KOPT-K1 (cell line): ENCODE measurements around the gene RNF121.

Experiments
- H3K27ac ChIP-seq: fragments of 200-600 bp; sonication (generic); 2 replicates; pipeline ENCODE4 v1.5.1; 2016; ENCODE audit warnings: antibody characterized with exemption, mild to moderate bottlenecking, low read depth, low read length; ENCODE audit not compliant: poor library complexity, severe bottlenecking
- H3K36me3 ChIP-seq: fragments of 200-600 bp; sonication (generic); 2 replicates; pipeline ENCODE4 v1.5.1; 2017; ENCODE audit warnings: antibody characterized with exemption, mild to moderate bottlenecking, low read length, moderate library complexity; ENCODE audit not compliant: insufficient read depth
- H3K9me3 ChIP-seq: fragments of 200-600 bp; sonication (generic); 2 replicates; pipeline ENCODE4 v1.5.1; 2017; ENCODE audit warnings: antibody characterized with exemption, low read length, mild to moderate bottlenecking; ENCODE audit not compliant: insufficient read depth, poor library complexity, severe bottlenecking

The RNF121 gene

DNA sequence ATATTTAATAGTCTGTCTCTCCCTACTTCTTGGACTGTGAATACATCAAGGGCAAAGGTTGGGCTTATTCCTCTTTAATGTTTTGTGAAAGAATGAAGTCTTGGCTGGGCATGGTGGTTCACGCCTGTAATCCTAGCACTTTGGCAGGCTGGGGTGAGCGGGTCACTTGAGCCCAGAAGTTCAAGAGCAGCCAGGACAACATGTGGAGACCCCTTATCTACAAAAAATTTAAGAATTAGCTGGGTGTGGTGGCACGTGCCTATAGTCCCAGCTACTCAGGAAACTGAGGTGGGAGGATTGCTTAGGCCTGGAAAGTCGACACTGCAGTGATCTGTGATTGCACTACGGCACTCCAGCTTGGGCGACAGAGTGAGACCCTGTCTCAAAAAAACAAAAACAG, 20.2 kb downstream of the RNF121 start:
- H3K9me3 ChIP-seq = no peaks in the 10 kb centered on the region
- no peaks in the 10 kb centered on the region for H3K36me3 ChIP-seq
- H3K27ac ChIP-seq = no peak overlapping the region

DNA sequence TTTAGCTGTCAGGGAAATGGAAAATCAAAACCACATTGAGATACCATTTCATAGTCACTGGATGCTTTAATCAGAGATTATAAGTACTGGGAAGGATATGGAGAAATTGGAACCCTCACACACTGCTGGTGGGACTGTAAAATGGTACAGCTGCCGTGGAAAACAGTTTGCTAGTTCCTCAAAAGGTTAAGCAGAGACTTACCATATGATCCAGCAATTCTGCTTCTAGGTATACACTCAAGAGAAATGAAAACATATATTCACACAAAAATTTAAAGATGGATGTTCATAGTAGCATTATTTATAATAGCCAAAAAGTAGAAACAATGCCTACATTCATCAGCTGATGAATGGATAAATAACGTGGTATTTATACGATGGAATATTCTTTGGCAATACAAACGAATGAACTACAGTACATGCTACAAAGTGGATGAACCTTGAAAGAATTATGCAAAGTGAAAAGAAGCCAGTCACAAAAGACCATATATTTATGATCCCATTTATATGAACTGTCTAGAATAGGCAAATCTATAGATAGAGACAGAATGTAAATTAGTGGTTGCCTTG, 23.0 kb downstream of the RNF121 start:
- Histone ChIP-seq H3K36me3 (no peaks in the 10 kb centered on the region), H3K27ac (no peak overlapping the region), H3K9me3 (no peaks in the 10 kb centered on the region)

GRCh38 chr11:71955898-71956456, 27.1 kb downstream of the RNF121 start:
- Histone ChIP-seq H3K9me3 (no peaks in the 10 kb centered on the region), H3K27ac (no peak overlapping the region), H3K36me3 (peaks cover 10% of the 10 kb centered on the region)

DNA sequence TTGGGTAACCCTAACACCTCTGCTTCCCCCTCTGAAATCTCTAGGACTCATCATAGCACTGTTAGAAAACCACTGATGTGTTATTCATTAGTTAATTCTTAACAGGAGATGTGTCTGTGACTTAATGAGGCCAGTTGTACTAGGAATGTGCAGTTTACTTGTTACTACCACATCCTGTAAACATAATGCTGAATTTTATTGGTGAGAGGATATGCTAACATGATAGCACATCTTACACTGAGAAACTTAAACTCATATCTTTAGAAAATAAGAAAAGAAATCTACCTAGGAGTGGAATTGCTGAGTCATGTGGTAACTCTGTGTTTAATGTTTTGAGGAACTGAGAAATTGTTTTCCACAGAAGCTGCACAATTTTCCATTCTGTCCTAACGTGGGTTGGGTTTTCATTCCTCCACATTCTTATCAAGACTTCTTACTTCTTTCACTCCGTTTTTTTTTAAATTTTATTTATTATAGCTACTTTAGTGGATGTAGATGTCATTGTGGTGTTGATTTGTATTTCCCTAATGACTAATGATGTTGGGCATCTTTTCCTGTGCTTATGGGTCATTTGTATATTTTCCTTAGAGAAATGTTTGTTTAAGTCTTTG, 33.7 kb downstream of the RNF121 start:
- Histone ChIP-seq H3K9me3 (no peaks in the 10 kb centered on the region), H3K27ac (no peak overlapping the region), H3K36me3 (peaks cover 37% of the 10 kb centered on the region)

DNA sequence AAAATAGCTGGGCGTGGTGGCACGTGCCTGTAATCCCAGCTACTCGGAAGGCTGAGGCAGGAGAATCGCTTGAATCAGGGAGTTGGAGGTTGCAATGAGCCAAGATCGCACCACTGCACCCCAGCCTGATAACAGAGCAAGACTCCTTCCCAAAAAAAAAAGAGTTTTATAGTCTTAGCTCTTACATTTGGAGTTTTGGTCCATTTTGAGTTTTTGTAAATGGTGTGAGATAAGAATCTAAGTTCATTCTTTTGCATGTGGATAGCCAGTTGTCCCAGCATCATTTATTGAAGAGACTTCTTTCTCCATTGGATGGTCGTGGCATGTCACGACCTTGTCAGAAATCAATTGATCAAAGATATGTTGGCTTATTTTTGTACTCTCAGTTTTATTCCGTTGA, 34.6 kb downstream of the RNF121 start:
- H3K27ac ChIP-seq = no peak overlapping the region
- no peaks in the 10 kb centered on the region for H3K9me3 ChIP-seq
- peaks cover 43% of the 10 kb centered on the region for H3K36me3 ChIP-seq

DNA sequence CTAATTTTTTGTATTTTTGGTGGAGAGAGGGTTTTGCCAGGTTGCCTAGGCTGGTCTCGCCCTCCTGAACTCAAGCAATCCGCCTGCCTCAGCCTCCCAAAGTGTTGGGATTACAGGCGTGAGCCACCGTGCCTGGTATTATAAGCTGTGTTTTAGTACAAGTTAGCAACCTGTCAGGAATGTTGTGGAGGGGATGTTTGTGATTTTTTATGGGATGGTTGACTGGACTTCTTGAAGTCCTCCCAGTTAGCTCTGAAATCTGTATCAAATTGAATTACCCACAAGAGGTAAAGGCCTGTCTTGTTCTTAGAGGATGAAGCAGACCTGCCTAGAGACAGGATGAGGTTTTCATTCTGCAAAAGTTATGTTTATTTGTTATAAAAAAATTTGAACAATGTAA, 35.8 kb downstream of the RNF121 start:
- H3K9me3 ChIP-seq = no peaks in the 10 kb centered on the region
- H3K36me3 ChIP-seq = peaks cover 53% of the 10 kb centered on the region
- no peak overlapping the region for H3K27ac ChIP-seq

GRCh38 chr11:71971680-71972079, 42.8 kb downstream of the RNF121 start:
- Histone ChIP-seq H3K9me3 (no peaks in the 10 kb centered on the region), H3K36me3 (peaks cover 54% of the 10 kb centered on the region), H3K27ac (no peak overlapping the region)

DNA sequence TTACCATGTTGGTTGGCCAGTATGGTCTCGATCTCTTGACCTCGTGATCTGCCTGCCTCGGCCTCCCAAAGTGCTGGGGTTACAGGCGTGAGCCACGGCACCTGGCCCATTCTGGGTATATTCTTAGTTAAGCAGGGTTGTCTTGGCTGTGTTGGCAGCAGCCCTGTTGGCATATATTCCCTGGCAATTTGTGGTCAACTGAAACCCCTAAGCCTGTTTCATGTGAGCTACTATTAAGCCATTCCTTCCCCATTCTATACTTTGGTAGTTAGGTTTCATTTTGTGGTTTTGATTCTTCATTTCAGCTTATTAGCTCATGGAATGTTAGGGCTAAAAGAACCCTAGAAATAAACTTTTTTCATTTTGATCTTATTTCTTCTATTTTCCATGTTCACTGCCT, 47.7 kb downstream of the RNF121 start:
- H3K9me3 ChIP-seq = no peaks in the 10 kb centered on the region
- no peak overlapping the region for H3K27ac ChIP-seq
- H3K36me3 ChIP-seq = peaks cover 39% of the 10 kb centered on the region; the same call in 1 of the 2 replicates

- H3K27ac ChIP-seq = no peak overlapping the region
- no peaks in the 10 kb centered on the region for H3K9me3 ChIP-seq
- H3K36me3 ChIP-seq = peaks cover 34% of the 10 kb centered on the region; the same call in 1 of the 2 replicates
These were observed 48.2 kb downstream of the RNF121 start for GRCh38 chr11:71977090-71977489.

GRCh38 chr11:71977743-71978418, 49.0 kb downstream of the RNF121 start:
- Histone ChIP-seq H3K9me3 (no peaks in the 10 kb centered on the region), H3K27ac (no peak overlapping the region), H3K36me3 (peaks cover 32% of the 10 kb centered on the region; the same call in 1 of the 2 replicates)

DNA sequence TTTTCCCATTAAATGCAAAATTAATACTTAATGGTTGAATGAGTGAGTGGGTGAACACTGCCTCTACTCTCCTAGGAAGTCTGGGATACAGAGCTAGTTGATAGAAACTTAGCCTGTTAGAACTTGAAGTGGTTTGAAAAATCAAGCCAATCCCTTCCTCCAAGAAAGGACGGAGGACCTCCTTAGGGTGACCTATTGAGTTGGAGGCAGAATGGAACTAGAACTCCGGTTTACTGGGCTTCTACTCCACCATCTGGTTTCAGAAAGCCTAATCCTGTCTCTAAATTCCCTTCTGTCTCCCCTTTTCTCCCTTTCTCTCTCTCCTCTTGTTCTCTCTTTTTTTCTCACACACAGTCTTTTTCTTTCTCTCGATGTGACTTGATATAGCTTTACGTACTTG, 50.2 kb downstream of the RNF121 start:
- no peaks in the 10 kb centered on the region for H3K9me3 ChIP-seq
- no peak overlapping the region for H3K27ac ChIP-seq
- H3K36me3 ChIP-seq = peaks cover 43% of the 10 kb centered on the region

DNA sequence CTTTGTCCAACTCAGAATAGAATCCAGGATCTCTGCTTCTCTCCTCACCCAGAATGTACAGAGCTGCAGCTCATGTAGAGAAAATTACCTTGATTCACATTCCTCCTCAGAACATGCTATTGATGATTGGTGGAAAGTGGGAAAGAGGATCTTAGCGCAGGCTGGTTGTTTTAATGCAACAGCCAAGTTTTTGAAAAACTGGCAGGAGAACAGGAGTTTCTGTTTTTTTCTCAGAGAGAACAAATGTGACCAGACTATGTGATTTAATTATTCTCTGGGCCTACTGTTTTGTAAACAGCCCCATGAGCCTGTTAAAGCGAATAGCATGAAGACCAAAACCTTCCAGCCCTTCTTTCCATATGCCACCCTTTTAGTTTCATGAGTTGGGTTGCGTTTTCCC, 50.8 kb downstream of the RNF121 start:
- peaks cover 44% of the 10 kb centered on the region for H3K36me3 ChIP-seq
- no peaks in the 10 kb centered on the region for H3K9me3 ChIP-seq
- no peak overlapping the region for H3K27ac ChIP-seq

DNA sequence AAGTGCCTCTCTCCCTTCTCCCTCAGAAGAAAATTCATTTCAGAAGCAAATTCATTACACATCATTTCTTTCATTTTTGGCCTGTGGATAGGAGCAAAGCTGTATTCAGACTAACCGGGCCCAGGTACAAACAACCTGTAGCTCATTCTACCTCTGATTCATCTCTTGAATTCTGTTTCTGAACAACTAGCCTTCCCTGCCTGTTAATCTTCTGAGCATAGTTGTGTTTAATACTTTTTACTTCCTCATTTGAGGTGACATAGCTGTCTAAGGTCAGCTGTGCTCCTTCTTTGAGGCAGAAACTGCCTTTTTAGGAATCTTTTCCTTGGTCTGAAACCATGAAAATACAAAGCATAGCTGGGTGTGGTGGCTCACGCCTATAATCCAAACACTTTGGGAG, 57.3 kb downstream of the RNF121 start:
- H3K36me3 ChIP-seq = peaks cover 61% of the 10 kb centered on the region
- no peak overlapping the region for H3K27ac ChIP-seq
- no peaks in the 10 kb centered on the region for H3K9me3 ChIP-seq

DNA sequence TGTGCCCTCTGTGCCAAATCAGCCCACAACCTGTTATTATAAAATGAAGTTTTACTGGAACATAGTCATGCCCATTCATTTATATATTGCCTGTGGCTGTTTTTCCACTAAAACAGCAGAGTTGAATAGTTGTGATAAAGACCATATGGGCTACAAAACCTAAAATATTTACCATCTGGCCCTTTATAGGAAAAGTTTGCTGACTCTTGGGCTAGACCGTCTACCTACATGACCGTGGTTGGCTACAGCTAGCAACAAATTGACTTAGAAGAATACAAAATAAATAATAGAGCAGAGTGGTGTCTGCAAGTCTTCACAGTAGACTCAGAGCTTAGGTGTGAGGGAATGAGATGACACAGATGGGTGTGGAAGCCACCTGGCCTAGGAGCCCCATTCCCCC, 58.7 kb downstream of the RNF121 start:
- no peaks in the 10 kb centered on the region for H3K9me3 ChIP-seq
- H3K36me3 ChIP-seq = peaks cover 68% of the 10 kb centered on the region
- no peak overlapping the region for H3K27ac ChIP-seq

DNA sequence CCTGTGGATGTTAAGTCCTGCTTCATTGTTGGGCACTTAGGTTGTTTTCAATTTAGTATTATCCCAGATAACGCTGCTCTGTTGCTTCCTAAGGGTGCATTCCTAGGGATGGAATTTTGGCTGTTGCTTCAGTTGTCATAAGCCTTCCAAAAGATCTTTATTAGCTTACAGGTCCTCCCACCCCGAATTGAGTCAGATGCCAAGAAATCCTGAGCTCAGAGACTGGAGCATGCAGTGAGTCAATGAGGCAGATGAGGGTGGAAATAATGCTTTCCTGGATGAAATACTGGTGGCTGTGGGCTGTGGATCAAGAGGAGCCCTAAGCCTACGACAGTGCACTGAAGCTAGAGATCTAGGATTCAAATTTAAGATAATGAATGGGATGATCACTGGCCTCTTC, 59.2 kb downstream of the RNF121 start:
- H3K27ac ChIP-seq = no peak overlapping the region
- no peaks in the 10 kb centered on the region for H3K9me3 ChIP-seq
- peaks cover 63% of the 10 kb centered on the region for H3K36me3 ChIP-seq
